Tibial nerve (tissue), 4 donors: ENCODE results near the gene EFNB1.

Experiments used
- EP300 ChIP-seq, 2 donors: sonication (generic); formaldehyde crosslinking; IDR thresholded peaks; one replicate each; pipeline ENCODE4 v1.6.1; 2017; ENCODE audit warnings: antibody characterized with exemption in 2 of 2, mild to moderate bottlenecking in 1 of 2
- POLR2A ChIP-seq, 2 donors: fragments of 450-650 bp; IDR thresholded peaks; one replicate each; pipeline ENCODE4 v1.6.1; 2017; ENCODE audit warnings: antibody characterized with exemption in 2 of 2, mild to moderate bottlenecking in 2 of 2, moderate library complexity in 2 of 2
- TF ChIP-seq, protein P1 (sequence below), 5 experiments: fragments of 200-600 bp in 3 of 5; fragments of 450-650 bp in 2 of 5; sonication (generic) in 3 of 5; IDR thresholded peaks; one replicate each; pipeline ENCODE4 v1.5.1; 2016 to 2019; ENCODE audit warnings: antibody characterized with exemption in 5 of 5, mild to moderate bottlenecking in 3 of 5, moderate library complexity in 2 of 5

DNA sequence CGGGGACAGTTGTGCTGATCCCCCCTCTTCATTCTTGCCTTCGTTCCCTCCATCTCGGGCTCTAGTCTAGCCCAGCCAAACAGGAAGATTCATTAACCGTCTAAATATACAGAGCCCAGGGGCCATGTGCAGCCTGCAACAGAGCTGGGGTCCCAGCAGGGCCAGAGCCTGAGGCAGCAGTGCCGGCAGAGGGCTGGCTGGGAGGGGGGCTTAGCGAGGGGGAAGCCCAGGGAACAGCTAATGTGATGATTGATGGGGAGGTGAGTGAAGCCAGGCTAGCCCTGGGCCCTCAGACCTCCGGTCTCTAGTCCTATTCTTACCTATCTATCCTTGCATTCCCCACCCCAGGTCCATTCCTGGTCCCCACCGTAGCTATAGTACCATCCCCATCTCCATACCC lies 22.3 kb downstream of the EFNB1 start:
- TF ChIP-seq, protein P1, sequence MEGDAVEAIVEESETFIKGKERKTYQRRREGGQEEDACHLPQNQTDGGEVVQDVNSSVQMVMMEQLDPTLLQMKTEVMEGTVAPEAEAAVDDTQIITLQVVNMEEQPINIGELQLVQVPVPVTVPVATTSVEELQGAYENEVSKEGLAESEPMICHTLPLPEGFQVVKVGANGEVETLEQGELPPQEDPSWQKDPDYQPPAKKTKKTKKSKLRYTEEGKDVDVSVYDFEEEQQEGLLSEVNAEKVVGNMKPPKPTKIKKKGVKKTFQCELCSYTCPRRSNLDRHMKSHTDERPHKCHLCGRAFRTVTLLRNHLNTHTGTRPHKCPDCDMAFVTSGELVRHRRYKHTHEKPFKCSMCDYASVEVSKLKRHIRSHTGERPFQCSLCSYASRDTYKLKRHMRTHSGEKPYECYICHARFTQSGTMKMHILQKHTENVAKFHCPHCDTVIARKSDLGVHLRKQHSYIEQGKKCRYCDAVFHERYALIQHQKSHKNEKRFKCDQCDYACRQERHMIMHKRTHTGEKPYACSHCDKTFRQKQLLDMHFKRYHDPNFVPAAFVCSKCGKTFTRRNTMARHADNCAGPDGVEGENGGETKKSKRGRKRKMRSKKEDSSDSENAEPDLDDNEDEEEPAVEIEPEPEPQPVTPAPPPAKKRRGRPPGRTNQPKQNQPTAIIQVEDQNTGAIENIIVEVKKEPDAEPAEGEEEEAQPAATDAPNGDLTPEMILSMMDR (IDR thresholded peaks at IDR 0.05), result no peak
- TF ChIP-seq POLR2A (IDR thresholded peaks at IDR 0.05), result no peak
- TF ChIP-seq EP300 (IDR thresholded peaks at IDR 0.05), result no peak
